Measurements from ENCODE around the gene SYNPO2. TPM values are rescaled to one million over a fixed set of nuclear protein-coding genes. Genes with fewer than 3 reads are reported as not detected.
"Not testable (repeated sequence)": the region's sequence is repeated elsewhere in the genome, so short reads cannot be mapped to it uniquely, and the experiment has no call there.

Gene SYNPO2
- total RNA-seq, 1 experiment from 2014 or later: 0.26 TPM

GRCh38 chr4:119053997-119054396, 165.3 kb downstream of the SYNPO2 start:
- Histone ChIP-seq H3K4me3 (ENCODE audit: low read depth, low read length, poor library complexity, severe bottlenecking) (no peak overlapping the region), H3K36me3 (ENCODE audit: insufficient read depth, low read length, poor library complexity, severe bottlenecking) (no peaks in the 10 kb centered on the region), H3K4me1 (ENCODE audit: insufficient read depth, low read length, poor library complexity, severe bottlenecking) (no peaks in the 10 kb centered on the region), H3K27me3 (replicated peaks; ENCODE audit: insufficient read depth, low read depth, low read length, poor library complexity) (no peaks in the 10 kb centered on the region), H3K27ac (ENCODE audit: low read depth, low read length, poor library complexity, severe bottlenecking) (no peak overlapping the region), H3K9me3 (ENCODE audit: low read depth, low read length, poor library complexity, severe bottlenecking) (no peaks in the 10 kb centered on the region)
- ChIA-PET CTCF (no interaction called here), POLR2A (ENCODE audit: low non-redundant PET) (no interaction called here)
- DNase-seq (ENCODE audit: low spot score): no peak
- TF ChIP-seq EZH2 (IDR thresholded peaks at IDR 0.05; ENCODE audit: borderline replicate concordance, low read depth, low read length, poor library complexity, severe bottlenecking) (no peak), CTCF (conservative IDR thresholded peaks at IDR 0.05; ENCODE audit: low read depth, low read length) (no peak)
- intact Hi-C loops (cut with micrococcal nuclease; ENCODE audit: unreplicated experiment): no loop called here
- BruUV-seq (replicated peaks): no TSS peak

- H3K27me3 ChIP-seq (replicated peaks; ENCODE audit: insufficient read depth, low read depth, low read length, poor library complexity): no peaks in the 10 kb centered on the region
- TF ChIP-seq EZH2 (IDR thresholded peaks at IDR 0.05; ENCODE audit: borderline replicate concordance, low read depth, low read length, poor library complexity, severe bottlenecking) (no peak), CTCF (conservative IDR thresholded peaks at IDR 0.05; ENCODE audit: low read depth, low read length) (no peak)
- H3K27ac ChIP-seq (ENCODE audit: low read depth, low read length, poor library complexity, severe bottlenecking): no peak overlapping the region
- H3K9me3 ChIP-seq (ENCODE audit: low read depth, low read length, poor library complexity, severe bottlenecking): no peaks in the 10 kb centered on the region
- ChIA-PET CTCF (no interaction called here), POLR2A (ENCODE audit: low non-redundant PET) (no interaction called here)
- intact Hi-C loops (cut with micrococcal nuclease; ENCODE audit: unreplicated experiment): no loop called here
- DNase-seq (ENCODE audit: low spot score): no peak
- no peak overlapping the region for H3K4me3 ChIP-seq (ENCODE audit: low read depth, low read length, poor library complexity, severe bottlenecking)
- H3K36me3 ChIP-seq (ENCODE audit: insufficient read depth, low read length, poor library complexity, severe bottlenecking): no peaks in the 10 kb centered on the region
- H3K4me1 ChIP-seq (ENCODE audit: insufficient read depth, low read length, poor library complexity, severe bottlenecking): no peaks in the 10 kb centered on the region
- no TSS peak for BruUV-seq (replicated peaks)
Measured at GRCh38 chr4:119057417-119057816, 168.8 kb downstream of the SYNPO2 start.

GRCh38 chr4:119059221-119059620, 170.6 kb downstream of the SYNPO2 start:
- no peak for DNase-seq (ENCODE audit: low spot score)
- Histone ChIP-seq H3K9me3 (ENCODE audit: low read depth, low read length, poor library complexity, severe bottlenecking) (no peaks in the 10 kb centered on the region), H3K4me3 (ENCODE audit: low read depth, low read length, poor library complexity, severe bottlenecking) (no peak overlapping the region), H3K27ac (ENCODE audit: low read depth, low read length, poor library complexity, severe bottlenecking) (no peak overlapping the region), H3K36me3 (ENCODE audit: insufficient read depth, low read length, poor library complexity, severe bottlenecking) (no peaks in the 10 kb centered on the region), H3K4me1 (ENCODE audit: insufficient read depth, low read length, poor library complexity, severe bottlenecking) (no peaks in the 10 kb centered on the region), H3K27me3 (replicated peaks; ENCODE audit: insufficient read depth, low read depth, low read length, poor library complexity) (no peaks in the 10 kb centered on the region)
- ChIA-PET POLR2A (ENCODE audit: low non-redundant PET) (no interaction called here), CTCF (no interaction called here)
- intact Hi-C loops (cut with micrococcal nuclease; ENCODE audit: unreplicated experiment): no loop called here
- TF ChIP-seq CTCF (conservative IDR thresholded peaks at IDR 0.05; ENCODE audit: low read depth, low read length) (no peak), EZH2 (IDR thresholded peaks at IDR 0.05; ENCODE audit: borderline replicate concordance, low read depth, low read length, poor library complexity, severe bottlenecking) (no peak)
- no TSS peak for BruUV-seq (replicated peaks)

- H3K36me3 ChIP-seq (ENCODE audit: insufficient read depth, low read length, poor library complexity, severe bottlenecking); H3K9me3 ChIP-seq (ENCODE audit: low read depth, low read length, poor library complexity, severe bottlenecking); H3K27ac ChIP-seq (ENCODE audit: low read depth, low read length, poor library complexity, severe bottlenecking); intact Hi-C loops (cut with micrococcal nuclease; ENCODE audit: unreplicated experiment); H3K4me3 ChIP-seq (ENCODE audit: low read depth, low read length, poor library complexity, severe bottlenecking); H3K27me3 ChIP-seq (replicated peaks; ENCODE audit: insufficient read depth, low read depth, low read length, poor library complexity); POLR2A ChIA-PET (ENCODE audit: low non-redundant PET); BruUV-seq (replicated peaks); CTCF ChIA-PET; DNase-seq (ENCODE audit: low spot score): not testable (repeated sequence)
- peaks cover 14% of the 10 kb centered on the region for H3K4me1 ChIP-seq (ENCODE audit: insufficient read depth, low read length, poor library complexity, severe bottlenecking)
Measured at GRCh38 chr4:119067125-119067524, 178.5 kb downstream of the SYNPO2 start.

- H3K4me3 ChIP-seq (ENCODE audit: low read depth, low read length, poor library complexity, severe bottlenecking); POLR2A ChIA-PET (ENCODE audit: low non-redundant PET); BruUV-seq (replicated peaks); DNase-seq (ENCODE audit: low spot score); H3K36me3 ChIP-seq (ENCODE audit: insufficient read depth, low read length, poor library complexity, severe bottlenecking); CTCF ChIA-PET; H3K9me3 ChIP-seq (ENCODE audit: low read depth, low read length, poor library complexity, severe bottlenecking); H3K27me3 ChIP-seq (replicated peaks; ENCODE audit: insufficient read depth, low read depth, low read length, poor library complexity); H3K27ac ChIP-seq (ENCODE audit: low read depth, low read length, poor library complexity, severe bottlenecking); intact Hi-C loops (cut with micrococcal nuclease; ENCODE audit: unreplicated experiment): not testable (repeated sequence)
- peaks cover 14% of the 10 kb centered on the region for H3K4me1 ChIP-seq (ENCODE audit: insufficient read depth, low read length, poor library complexity, severe bottlenecking)
Measured at GRCh38 chr4:119067670-119068360, 179.2 kb downstream of the SYNPO2 start.

All from A673 (cell line).